AG08396 (cell line): ENCODE measurements around the gene AQP12A.
A peak's percentile ranks its signal among the peaks of the same experiment; 100 is the strongest.
"Not testable (repeated sequence)": the region's sequence is repeated elsewhere in the genome, so short reads cannot be mapped to it uniquely, and the experiment has no call there.

ENCODE experiments used
- DNase-seq: peaks from one replicate; pipeline ENCODE4 v3.0.0; 2012; ENCODE audit warnings: low spot score, mixed read lengths

AQP12A gene, protein sequence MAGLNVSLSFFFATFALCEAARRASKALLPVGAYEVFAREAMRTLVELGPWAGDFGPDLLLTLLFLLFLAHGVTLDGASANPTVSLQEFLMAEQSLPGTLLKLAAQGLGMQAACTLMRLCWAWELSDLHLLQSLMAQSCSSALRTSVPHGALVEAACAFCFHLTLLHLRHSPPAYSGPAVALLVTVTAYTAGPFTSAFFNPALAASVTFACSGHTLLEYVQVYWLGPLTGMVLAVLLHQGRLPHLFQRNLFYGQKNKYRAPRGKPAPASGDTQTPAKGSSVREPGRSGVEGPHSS

DNA sequence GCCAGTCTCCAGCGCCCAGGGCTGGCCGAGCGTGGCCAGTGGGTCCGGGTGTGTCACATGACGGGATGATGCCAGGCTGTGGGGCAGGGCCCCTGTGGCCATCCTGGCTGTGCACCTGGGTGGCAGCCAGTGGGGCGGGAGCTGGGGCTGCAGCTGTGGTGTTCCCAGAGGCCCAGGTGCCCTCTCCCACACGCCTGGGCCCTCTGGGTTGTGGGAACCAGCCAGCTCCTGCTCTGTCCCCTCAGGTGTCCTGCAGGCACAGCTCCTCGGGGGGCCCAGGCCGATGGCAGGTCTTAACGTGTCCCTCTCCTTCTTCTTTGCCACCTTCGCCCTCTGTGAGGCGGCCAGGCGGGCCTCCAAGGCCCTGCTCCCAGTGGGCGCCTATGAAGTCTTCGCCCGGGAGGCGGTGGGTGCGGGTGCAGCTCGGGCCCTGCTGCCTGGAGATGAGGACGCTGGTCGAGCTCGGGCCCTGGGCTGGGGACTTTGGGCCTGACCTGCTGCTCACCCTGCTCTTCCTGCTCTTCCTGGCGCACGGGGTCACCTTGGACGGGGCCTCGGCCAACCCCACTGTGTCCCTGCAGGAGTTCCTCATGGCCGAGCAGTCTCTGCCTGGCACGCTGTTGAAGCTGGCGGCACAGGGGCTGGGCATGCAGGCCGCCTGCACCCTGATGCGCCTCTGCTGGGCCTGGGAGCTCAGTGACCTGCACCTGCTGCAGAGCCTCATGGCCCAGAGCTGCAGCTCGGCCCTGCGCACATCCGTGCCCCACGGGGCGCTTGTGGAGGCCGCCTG lies at the start of gene AQP12A:
Gene AQP12A, plus strand, starts transcription at position 236 of the 790 bp plus-strand sequence. Its CDS starts 48 bp downstream, at position 284.
- not testable (repeated sequence) for DNase-seq

DNA sequence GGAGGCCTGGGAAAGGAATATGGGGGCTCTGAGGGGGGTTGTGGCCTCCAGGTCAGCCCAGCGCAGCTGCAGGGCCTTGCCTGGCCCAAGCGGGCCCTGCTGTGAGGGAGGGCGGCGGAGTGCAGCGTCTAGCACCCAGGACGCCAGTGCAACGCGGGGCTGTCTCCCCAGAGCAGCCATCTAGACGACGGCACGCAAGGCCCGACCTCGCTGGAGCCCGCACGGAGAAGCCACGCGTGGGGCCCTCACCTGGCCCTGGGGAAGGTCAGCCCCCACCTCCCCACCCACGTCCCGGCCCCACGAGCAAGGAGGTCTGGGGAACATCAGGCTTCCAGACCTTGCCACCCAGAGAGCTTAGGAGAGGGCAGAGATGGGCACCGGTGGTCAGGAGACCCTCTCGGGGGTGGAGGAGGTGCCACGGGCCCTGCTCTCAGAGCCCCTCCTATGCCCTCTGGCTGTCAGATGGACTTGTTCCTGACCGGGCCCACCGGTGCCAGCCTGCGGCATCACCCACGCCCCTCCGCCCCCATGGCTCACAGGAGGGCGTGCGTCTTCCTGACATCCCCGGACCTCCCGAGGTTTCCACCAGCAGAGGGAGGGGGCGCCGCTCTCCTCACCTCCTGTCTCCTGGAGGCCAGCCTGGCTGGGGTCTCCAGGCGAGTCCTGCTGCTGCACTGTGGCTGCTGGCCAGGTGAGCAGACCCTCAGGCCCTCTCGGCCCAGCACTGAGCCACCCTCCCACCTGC lies 49.4 kb upstream of the AQP12A start:
- DNase-seq, result peak; percentile 11

DNA sequence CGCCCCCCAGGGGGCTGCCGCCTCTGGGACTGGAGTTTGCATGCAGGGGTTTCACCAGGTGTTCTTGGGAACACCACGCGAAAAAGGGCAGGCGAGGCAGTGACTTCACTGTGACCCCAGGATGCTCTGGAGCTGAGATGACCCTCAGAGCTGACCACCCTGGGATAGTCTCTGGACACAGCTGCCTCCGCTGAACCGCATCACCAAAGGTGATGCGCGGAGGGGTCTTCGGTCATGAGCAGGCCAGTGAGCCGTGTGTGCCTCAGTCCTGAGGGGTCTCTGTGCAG lies 48.9 kb upstream of the AQP12A start:
- DNase-seq, result peak; percentile 5

DNA sequence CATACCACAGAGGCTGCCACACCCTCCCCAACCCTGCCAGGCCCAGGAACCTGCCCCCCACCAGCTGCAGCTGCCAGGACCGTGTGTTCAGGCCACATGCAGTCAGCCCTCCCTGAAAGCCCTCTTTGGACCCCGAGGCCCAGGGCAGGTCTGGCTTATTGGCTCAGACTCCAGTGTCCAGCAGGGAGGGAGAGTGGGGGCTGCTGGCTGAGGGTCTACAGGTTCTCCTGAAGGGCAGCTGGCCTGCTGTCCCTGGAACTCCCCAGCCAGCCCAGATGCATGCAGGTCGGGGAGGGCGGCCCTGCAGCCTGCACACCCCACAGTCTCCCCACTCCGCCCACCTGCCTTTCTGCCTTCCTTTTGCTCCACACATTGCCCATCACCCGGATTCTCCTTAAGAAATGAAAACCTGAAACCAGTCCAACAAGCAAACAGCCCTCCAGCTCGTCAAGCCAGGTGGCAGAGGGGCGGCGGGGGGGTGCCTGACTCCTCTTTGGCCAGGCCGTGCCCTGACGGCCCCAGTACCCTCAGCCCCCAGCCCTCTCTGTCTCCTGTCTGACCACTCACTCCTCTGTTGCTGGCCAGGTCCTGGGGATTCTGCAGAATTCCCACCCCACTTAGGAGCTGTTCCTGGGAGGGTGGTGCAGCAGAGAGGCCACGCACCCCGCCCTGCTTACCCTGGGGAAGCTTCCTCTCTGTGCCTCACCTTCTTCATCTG lies 48.4 kb upstream of the AQP12A start:
- DNase-seq, result peak; percentile 8

DNA sequence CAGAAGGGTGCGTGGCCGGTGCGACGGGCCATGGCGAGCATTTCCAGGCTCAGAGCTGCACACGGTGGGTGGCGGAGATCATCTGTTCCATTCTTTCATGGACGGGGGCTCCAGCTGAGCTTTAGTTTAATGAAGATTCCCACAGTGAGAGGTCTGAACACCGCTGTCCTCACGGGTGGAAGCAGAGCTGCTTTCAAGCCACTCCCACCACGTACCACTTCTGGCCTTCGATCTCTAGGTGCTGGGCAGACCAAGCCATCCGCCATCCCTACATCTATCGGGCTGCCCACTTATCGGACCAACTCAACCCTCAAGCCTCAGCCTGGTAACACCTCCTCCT lies 47.9 kb upstream of the AQP12A start:
- DNase-seq, result peak; percentile 7

DNA sequence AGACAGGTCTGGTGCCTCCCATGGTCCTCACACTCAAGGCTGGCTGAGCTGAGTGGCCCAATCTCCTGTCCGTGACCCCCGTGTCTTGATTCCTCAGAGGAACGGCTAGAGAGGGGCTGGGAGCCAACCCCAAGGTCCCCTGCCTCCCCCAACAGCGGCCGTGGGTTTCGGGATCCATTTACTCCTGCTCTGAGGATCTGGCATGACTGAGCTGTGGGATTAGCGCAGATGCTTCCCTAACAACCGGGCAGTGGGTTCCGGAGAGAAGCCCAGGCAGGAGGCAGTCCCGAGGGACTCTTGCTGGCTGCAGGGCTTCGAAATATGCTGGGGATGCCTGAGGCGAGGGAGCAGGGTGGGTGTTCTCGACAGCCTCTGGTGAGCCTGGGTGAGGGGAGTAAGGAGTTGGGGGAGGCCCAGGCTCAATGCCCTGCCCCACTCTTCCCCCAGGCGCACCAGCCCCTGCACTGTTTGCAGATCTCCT lies 47.5 kb upstream of the AQP12A start:
- DNase-seq, result peak; percentile 7

DNA sequence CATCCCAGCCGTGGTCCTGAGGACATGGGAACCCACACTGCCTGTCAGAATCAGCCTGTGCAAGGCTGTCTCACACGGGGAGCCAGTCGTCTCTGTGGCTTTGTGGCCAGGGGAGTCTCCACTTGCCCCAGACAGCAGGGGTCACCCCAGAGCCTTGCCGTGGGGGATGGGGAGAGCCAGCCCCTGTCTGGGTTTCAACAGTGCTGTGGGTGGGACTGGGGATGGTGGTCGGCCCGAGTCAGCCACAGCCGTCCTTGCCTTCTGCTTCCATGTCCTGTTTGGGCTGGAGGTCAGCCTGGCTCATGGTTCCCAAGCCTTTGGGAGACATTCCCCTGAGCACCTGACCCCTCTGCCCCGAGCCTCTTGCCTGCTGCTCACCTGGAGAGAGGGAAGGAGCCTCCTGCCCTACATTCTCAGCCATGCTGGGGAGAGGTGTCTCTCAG lies 46.8 kb upstream of the AQP12A start:
- peak; percentile 5 for DNase-seq

DNA sequence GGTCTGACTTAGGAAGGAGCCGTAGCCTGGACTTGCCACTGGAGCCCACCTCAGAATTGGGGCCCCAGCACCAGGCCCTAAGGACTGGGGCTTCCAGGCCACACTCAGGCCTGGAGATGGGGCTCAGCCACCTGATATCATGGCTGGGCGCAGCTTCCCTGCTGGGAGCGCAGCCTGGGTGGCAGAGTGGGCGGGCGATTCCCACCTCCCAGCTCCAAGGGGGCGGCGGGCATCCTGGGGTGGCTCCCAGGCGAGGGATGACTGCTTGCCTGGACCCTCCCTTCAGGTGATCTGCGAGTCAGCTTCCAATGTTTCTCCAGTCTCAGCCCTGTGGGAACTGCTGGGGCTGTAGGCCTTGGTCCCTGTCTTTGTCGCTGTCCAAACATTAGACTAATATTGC lies 46.3 kb upstream of the AQP12A start:
- peak; percentile 9 for DNase-seq

DNA sequence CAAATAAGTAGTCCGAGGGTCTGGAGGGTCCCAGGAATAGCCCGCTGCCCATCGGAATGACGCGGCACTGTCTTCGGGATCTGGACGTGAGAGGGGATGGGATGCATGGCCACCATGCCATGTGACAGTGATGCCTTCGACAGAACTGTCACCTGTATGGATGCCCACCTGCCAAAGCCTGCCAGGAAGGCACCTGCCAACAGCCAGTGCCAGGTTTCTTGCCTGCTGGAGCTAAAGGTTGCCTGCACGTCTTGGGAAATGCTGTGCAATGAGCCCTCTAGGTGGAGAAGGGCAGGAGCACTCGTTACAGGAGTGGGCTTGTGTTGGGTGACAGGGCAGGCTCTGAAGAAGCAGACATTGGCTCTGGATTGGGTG lies 45.9 kb upstream of the AQP12A start:
- no peak for DNase-seq

DNA sequence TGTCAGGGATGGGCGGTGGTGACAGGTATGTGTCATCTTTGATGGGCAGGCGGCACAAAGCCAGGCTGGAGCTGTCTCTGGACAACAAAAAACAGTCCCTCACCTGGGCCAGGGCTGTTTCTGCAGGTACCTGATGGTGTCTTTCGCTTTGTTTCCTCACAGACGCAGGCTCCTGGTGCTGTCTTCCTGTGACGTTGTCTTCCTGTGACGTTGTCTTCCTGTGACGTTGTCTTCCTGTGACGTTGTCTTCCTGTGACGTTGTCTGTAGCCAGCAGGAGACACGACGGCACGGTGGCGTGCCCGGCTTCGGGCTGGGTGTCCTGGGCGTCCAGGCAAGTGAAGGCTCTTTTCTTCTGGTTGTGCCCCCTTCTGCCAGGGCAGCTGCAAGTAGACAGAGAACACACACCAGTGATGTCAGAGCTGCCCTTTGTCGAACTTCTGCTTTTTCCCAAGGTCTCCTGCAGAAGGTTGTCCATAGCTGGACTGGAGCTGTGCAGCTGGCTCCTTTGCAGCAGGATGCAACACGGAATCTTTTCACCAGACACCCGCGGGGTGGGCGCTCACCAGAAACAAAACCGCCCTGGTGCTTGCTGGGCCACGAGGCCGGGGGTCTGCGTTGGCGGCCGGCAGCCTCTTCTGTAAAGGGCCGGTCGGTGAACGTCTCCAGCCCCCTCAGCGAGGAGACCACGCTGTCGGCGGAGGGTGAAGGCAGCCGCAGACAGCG lies 45.3 kb upstream of the AQP12A start:
- DNase-seq, result peak; percentile 11

DNA sequence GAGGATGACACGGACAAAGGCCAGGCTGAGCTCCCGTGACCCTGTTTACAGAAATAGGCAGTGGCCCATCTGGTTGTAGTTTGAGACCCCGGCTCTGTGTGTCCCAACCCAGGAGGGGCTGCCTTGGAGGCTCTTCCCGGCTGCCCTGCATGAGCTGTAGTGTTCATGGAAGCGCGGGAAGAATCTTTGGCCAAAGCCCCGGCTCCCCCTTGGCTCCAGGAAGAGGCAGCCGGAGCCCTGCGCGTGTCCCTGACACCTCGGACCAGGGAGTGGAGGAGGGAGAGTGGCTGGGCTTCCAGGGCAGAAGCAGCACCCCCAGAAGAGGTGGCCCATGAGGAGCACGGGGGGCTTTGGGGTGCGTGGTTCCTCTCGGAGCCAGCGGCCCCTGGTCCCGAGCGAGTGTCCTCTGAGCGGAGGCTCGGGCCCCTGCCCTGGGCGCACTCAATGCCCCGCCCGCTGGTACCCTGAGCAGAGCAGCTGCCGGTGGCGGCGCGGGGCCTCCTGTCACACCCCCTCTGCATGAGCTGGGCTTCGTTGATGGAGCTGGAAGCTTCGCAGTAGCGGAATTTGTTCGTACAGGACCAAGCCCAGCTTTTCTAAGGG lies 44.7 kb upstream of the AQP12A start:
- DNase-seq, result peak; percentile 6

DNA sequence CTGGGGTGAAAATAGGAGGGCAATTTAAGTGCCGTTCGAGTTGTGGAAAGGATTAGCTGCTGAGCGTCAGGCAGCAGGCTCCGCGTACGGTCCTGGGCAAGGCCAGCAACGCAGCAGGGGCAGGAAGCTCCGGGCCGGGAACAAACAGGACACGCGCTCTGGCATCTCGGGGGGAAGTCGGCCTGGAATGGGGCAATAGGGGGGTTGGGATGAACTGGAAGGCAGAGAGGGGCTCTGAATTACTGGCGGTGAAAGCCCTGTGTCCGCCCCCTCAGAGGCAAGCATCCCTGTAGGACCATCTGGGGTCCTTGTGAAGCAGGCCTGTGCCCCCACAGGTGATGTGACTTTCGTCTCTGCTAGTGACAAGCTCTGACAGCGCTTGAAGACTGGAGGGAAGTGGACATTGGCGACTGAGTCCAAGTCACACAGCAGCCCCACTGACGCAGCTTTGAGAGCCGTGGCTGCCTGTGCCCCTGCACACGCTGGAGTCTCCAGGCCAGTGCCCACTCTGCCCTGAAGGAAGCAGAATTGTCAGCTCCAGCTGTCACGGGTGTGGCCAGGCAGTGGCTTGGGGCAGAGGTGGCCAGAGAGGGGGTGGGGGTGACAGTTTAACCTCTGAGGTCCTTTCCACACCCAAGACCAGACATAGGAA lies 44.0 kb upstream of the AQP12A start:
- DNase-seq, result peak; percentile 5

DNA sequence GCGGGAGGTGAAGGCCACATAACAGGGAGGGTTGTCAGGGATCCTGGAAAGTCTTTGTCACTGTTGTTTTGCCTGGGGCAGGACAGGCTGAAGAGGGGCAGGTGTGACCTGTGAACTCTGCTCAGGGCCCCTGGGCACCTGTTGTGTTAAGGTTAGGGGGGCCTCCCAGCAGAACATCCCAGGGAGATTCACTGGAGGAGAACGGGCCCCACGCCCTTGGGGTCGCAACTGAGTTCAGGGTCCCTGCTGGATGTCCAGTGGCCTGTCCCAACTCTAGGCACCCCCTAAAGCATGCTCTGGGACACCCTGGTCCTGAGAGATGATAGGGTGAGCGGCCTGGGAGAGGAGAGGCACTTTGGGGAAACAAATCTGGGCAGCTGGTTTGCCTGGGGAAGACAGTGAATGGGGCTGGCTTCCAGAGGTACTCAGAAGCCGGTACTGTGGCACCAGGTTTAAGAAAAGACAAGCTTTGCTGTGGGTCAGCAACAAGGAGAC lies 43.5 kb upstream of the AQP12A start:
- DNase-seq, result peak; percentile 4

DNA sequence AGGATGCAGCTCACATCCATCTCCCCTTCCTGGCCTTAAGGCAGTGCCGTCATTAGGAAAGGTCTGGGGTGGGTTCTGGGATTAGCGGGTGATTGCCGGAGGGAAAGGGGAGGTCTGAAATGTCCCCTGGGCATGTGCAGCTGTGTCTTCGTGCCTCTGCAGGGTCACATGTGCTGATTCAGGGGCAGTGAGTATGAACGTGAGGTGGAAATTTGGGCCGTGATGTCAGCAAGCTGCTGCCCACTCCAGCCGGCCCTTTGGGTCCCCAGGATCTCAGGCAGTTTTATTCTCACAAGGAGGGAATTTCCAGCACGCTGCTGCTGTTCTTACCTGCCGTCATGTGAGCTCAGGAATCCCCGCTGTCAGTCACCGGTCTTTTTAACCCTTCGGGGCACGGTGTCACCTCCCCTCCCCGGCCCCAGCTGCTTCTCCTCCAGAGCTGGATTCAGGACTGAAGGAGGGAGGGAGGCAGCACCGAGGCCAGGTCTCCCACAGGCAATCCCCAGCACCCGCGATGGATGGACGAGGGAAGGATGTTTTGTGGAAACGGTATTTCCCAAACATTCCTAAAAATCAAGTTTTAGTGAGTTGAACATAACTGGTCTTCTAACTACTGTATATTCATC lies 42.9 kb upstream of the AQP12A start:
- DNase-seq, result peak; percentile 5

DNA sequence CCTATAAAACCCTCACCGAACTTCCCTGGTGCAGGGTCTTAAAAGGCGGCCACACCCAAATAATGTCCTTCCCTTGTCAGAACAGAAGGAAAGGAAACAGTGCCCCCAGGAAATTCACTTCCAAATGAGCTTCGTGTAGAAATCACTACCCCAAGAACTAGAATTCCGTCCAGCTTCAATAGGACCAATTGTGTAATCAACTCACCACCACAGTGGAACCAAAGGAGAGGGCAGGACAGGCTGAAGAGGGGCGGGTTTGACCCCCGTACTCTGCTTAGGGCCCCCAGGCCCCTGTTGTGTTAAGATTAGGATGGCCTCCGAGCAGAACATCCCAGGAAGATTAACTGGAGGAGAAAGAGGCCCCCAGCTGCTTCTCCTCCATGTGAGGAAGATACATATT lies 42.3 kb upstream of the AQP12A start:
- DNase-seq, result no peak

DNA sequence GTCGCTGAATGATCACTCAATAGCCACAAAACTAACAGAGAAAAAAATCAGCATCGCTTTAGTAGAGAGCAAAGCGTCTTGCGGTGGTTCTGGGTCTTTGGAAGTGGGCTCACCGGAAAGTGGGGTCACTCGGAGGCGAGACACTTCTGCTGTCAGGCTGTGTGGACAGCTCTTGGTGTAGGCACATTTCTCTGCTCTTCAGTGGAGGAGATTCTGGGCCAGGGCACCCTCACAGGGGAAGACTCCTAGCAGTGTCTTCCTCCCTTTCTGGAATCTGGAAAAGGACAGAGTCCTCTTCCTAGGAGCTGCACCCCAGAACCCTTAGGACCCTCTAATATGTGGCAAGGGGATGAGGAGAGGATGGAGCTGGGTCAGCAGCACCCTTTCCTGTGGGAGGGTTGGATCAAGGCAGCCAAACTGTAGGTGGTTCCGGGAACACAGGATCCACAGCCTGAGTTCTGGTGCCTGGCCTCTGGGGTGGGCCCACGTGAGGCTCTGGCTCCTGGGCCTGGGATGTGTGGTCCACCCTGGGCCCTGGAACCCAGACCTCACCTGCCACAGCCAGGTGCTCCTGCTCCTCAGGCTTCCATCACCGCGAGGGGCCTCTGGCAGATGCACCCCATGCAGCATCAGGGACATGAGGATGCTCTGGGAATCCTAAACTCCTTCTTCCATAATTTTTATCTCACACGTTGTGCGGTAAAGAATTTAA lies 41.3 kb upstream of the AQP12A start:
- no peak for DNase-seq

DNA sequence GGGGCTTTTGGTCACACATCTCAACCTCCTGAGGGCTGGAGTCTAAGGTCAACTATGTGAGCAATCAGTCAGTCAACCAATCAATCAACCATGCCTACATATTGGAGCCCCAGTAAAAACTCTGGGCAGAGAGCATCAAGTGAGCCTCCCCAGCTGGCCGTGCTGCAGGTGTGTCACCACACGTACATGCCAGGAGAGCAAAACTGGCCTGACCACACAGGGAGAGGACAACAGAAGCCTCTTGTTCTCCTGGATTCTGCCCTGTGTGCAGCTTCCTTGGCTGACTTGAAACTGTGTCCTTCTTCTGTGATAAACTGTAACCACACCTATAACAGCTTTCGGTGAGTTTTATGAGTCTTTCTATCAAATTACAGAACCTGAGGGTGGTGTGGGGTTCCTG lies 40.5 kb upstream of the AQP12A start:
- DNase-seq, result peak; percentile 5

DNA sequence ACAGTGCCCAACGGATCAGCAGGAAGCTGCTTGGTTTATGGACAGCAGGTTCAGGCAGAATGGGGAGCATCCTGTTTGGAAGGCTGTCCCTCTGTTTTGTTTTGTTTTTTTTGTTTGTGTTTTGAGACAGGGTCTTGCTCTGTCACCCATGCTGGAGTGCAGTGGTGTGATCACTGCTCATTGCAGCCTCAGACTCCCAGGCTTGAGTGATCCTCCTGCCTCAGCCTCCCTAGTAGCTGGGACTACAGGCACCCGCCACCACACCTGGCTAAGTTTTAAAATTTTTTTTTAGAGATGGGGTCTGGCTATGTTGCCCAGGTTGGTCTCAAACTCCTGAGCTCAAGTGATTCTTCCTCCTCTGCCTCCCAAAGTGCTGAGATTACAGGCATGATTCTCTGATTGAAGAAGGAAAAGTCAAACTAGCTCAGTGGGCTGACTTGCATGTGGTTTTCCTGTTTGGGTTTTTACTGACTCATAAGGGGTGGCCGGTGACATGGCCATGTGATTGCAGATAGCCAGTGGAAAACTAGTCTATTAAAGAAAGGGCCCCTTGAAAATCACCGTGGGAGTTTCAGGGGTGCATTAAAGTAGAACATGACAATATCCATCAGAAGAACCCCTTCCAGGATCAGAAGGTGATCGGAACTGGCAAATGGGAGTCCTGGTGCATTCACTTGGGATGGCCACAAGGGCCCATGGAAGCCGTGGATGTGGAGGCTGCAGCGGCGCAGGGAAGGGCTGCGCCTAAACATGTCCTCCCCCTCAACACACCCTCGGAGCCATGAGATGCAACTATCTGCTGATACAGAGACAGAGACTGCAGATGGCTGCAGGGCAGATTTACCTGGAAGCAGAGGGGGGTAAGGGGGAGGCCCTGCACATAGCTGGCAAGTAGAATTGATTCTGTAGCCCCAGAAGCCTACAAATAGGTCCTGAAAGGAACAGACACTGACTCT lies 35.5 kb upstream of the AQP12A start:
- peak; percentile 62 for DNase-seq
